HG02588 (cell line): ENCODE data around the gene PARVB.

Source experiments
- ATAC-seq: cut with Tn5 transposase; IDR thresholded peaks from one replicate; pipeline ENCODE4 v1.9.1; 2021; ENCODE audit warnings: mild to moderate bottlenecking, moderate library complexity; ENCODE audit not compliant: unreplicated experiment

PARVB gene

DNA sequence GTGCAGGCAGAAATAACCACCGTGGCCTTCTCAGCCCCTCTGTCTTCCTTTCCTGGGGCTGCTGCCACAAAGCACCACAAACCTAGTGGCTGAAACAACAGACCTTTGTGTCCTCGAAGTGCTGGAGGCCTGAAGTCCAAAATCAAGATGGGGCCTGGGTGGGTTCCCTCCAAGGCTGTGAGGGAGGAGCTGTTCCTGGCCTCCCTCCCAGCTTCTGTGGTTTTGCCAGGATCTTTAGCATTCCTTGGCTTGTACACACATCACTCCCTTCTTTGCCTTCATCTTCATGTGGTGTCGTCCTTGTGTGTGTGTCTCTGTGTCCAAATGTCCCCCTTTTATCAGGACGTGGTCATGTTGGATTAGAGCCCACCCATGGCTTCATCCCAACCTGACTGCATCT, 127.6 kb downstream of the PARVB start:
- ATAC-seq: no peak

DNA sequence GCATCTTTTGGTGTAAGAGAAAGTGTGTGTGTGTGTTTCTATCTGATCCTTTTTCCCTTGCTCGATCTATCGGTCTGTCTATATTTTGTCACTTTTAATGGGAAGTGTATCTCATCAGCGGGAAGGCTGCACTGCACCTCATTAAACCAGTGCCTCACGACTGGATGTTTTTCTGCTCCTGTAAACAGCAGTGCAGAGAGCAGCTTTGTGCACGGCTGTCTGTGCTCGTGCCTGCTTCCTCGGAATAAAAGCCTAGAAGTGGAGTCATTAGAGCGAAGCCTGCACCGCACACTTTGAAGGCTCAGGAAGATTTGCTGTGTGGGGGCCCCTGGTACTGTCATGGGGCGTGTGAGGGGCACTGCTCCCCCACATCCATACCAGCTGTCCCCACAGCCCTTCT, 129.6 kb downstream of the PARVB start:
- no peak for ATAC-seq

DNA sequence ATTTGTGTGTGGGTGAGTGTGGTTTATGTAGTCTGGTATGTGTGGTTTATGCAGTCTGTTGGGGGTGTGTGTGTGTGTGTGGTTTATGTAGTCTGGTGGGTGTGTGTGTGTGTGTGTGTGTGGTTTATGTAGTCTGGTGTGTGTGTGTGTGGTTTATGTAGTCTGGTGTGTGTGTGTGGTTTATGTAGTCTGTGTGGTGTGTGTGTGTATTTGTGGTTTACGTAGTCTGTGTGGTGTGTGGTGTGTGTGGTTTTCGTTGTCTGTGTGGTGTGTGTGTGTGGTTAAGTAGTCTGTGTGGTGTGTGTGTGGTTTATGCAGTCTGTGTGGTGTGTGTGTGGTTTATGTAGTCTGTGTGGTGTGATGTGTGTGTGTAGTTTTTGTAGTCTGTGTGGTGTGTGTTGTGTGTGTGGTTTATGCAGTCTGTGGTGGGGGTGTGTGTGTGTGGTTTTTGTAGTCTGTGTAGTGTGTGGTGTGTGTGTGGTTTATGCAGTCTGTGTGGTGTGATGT, 130.4 kb downstream of the PARVB start:
- ATAC-seq: no peak

DNA sequence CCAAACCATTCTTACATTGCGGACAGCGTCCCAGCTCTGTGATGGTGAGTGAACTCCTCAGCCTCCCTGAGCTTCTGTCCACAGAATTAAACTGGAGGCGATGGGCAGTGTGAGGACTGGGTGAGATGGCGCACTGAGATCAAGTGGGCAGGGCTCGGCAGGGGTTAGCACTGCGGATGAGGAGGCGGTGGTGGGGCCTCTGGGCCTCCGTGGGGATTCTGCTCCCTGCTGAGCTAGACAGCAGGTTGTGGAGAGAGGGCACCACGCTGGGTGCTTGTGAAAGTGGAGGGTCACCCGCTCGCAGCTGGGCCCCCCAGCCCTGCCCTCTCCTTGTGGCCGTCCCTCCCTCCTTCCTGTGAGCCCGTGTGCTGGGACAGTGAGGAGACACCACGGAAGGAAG, 131.0 kb downstream of the PARVB start:
- ATAC-seq: no peak

DNA sequence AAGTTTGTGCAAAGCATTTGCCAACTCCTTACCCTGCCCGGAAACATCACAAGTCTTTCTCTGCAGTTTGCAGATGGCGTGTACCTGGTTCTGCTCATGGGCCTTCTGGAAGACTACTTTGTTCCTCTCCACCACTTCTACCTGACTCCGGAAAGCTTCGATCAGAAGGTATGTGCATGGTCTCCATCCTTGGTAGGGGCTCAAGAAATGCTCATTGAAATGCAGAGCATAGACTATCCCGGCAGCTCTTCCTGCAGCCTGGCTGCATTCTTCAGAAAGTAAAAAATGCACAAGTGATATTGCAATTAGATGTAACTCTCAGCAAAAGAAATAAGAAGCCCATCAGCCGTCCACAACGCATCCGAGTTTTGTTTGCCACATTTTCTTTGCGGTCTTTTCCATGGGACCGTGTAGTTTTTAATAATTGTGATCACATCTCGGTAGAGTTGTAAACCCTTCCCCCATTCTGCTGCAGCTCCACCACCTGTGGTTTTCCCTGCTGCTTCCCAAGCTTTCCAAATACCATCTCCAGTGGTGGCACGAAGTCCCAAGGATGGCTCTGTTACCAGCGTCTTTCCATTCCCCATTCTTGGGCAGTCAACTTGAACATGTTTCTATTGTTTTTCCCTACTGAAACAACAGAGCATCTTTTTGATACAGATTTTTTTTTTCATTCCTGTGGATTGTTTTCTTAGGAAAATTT, 134.0 kb downstream of the PARVB start:
- no peak for ATAC-seq

DNA sequence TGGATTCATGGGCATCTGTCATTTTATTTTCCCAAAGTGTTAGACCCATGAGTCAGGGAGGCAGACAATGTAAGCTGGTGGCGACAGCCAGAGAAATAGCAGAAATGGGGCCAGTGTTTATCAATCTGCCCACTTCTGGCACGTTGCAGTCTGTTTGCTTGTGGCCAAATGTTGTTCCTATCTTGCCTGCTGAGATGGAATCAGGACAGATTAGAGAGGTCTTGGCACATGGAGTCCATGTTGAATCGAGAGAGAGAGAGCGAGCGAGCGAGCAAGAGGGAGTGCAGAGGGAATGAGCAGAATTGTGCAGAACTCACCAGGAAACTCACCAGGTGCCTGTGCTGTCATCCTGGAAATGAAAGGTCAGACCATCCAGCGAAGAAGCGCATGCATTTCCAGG, 134.7 kb downstream of the PARVB start:
- no peak for ATAC-seq

DNA sequence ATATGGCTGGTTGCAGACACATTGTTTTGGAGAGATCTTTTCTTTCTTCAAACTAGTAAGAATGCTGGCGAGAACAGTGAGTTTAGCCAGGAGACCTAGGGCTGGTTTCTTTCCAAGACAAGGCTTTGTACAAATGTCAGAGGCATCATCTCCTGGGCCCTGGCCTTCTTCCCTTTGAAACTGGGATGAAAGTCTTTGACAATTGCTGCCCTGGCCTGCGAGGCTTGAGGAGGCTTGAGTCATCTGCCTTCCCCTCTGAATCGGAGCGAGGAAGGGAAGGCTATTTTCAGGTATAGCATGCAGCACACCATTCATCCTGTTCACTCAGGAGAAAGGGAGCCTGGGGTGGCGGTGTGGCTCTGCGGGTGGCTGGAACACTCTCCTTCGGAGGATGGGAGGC, 135.1 kb downstream of the PARVB start:
- ATAC-seq: no peak

DNA sequence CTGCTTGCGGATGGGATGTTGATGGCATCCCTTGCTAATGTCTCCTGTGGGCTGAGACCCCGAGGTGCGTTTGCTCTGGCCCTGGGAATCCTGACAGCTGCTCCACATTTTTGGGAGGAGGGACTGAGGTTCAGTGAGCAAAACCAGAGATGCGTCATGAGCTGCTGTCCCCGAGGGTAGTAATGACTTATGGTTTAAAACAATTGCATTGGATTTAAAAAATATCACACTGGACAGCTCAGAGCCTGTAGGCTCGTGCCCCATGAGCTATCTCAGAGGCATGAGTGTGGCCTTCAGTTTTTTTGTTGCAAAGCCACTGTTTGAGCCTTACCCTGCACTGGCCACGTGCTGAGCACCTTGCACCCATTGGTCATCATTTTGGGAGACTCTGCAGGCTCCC, 135.7 kb downstream of the PARVB start:
- no peak for ATAC-seq

DNA sequence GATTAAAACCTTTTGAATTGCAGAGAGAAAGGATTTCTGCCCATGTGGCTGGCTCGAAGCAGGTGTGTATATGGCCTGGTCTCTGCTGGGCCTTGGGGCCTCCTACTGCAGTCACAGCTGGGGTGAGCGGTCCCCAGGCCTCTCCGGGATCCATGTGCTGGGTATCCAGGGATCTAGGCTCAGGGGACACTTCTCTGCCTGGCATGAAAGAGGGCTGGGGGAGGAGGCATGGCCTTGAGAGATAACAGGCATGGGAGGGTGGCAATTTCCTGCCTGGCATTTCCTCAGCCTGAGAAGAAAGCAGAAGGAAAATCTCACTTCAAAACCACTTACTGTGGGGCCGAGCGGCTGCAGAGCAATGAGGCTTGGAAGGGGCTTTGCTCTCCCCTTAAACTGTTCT, 136.3 kb downstream of the PARVB start:
- no peak for ATAC-seq

DNA sequence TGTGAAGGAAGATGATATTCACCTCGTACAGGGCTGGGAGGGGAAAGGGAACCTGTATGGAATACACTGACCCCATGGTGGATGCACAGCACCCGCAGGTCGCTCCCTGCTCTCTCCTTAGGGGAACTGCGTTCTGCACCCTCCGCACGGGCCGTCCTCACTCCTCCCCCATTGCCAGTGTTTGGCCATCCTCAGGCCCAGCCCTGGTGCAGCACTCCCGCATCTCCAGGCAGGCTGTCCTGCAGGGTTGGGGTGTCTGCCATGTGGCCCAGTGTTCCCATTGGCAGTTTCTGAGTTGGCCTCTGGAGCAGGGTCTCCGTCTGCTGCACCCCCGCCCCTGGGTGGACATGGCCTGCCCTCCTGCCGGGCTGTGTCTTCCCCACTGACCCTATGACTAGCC, 137.6 kb downstream of the PARVB start:
- ATAC-seq: no peak

DNA sequence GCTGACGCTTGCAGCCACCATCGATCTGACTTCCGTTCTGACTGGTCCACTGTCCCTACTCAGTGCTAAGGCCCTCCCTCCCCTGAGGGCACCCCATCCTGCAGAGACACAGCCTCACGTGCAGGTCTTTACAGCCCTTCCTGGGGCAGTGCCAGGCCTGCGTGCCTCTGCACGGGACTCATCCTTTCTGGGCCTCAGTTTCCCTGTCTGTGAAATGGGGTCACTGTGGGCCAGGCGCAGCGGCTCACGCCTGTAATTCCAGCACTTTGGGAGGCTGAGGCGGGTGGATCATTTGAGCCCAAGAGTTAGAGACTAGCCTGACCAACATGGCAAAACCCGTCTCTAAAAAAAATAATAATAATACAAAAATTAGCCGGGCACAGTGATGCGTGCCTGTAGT, 138.9 kb downstream of the PARVB start:
- no peak for ATAC-seq

DNA sequence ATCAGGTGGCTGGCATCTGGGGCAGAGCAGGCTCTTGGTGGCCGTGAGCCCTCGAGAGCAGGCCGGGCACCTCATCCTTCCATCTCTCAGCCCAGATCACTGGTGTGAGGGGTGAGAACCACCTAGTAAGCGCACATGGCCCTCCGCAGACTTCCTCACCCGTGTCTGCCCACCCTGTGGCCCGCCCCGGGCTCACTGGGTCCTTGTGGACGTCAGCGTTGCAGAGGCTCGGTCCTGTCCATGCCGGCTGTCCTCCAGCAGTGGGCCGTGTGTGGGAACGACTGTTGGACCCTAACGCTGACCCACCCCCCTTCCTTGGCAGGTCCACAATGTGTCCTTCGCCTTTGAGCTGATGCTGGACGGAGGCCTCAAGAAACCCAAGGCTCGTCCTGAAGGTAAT, 139.4 kb downstream of the PARVB start:
- no peak for ATAC-seq

DNA sequence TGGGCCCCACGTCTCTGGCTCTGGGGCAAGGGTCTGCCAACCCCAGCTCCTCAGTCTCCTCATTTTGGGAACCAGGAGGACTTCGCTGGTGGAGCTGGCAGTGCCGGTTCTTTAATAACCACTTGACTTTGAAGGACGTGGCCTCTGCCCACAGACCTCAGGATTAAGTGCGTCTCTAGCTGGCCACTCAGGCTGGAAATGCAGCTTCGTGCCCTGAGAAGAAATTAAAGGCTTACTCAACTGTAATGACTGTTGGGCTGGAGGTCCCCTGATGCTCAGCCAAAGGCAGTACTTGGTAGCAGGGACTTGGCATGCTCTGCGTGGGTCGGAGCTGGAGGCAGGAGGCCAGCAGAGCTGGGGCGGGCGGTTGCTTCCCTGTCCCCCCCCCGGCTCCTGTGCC, 139.9 kb downstream of the PARVB start:
- no peak for ATAC-seq

DNA sequence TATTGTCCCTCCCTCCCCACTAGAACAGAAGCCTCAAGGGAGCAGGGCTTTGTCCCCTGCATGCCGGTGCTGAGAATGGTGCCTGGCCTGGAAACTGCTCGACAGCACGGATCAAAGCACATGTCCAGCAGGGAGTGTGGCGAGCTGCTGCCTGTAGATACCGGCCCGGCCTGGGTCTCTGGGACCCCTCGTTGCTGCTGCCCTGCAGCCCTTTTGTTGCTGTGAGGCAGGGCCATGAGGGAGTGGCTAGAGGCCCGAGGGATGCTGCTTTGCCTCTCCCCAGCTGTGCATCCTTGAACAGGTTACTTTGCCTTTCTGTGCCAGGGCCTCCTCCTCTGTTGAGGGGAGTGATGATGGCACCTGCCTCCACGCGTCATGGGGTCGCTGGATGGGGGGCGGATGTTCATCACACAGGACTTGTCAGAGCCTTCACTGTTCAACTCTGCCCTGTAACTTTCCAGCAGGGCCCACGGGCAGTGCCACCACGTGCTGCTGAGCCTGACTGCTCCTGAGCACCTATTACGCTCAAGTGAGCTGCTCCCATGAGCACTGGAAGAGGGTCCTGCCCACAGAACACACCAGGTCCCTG, 141.3 kb downstream of the PARVB start:
- ATAC-seq: no peak

DNA sequence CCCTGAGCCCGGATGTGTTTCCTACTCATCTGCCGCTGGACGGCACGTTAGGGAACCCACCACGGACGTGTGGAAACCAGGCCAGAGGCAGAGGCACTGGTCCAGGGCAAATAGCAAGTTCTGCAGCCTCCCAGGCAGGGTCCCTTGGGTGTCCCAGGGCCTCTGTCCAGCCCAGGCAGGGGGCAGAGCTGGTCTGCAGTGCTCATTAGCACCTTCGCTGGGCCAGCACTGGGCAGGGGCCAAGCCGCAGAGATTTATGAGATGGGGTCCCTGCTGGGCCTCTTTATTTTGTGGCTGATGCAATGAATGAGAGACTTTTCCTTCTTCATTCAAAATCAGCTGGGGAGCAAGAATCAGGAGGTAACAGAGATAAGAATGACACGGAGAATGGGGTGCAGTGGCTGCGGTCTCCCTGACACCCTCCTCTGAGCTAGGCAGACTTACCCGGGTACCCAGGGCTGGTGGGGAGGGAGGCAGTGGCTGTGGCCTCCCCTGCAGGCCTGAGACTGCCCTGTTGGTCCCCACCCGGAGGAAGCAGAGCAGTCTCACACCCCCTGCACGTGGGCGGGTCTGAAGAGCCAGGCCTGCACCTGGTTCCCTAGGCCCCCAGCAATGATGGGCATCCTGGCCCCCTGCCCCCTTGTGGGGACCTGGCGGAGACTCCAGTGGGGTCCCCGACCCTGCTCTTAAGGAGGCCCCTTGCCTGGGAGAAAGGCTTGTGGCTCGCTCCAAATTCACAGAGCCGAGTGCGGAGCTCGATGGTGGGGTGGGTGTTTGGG, 142.6 kb downstream of the PARVB start:
- ATAC-seq: no peak

DNA sequence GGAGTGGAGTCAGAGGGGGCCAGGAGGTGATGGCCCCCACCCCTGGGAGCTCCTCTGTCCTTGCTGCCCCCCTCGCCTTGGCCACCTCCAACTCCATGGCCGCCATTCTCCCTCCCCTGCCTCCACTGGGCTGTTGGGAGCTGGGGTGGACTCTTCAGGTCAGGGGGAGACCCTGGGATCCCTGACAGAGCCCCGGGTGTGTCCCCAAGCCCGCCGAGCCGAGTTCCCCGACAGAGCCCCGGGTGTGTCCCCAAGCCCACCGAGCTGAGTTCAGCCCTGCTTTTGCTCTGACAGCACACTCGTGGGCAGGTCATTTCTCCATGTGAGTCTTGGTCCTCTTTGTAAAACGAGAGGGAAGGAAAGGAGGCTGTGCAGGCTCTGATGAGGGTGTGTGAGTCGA, 143.4 kb downstream of the PARVB start:
- ATAC-seq: no peak

DNA sequence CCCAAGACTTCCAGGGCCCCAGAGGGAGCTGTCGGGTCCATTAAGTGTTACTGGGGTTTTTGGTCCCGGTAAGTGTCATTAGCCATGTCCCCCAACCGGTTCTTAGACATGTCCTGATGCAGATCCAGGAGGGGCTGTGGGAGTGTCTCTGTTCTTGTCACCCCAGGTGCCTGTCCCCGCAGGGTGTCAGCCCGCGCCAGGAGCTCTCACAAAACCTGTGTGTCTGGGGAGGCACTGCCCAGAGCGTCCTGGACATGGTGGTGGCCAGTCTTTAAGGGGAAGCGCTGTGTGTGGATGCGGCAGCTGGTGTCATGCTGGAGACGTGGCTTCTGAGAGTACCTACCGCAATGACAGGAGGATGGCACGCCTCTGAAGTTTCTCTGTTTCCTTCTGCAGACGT, 144.1 kb downstream of the PARVB start:
- ATAC-seq: no peak

DNA sequence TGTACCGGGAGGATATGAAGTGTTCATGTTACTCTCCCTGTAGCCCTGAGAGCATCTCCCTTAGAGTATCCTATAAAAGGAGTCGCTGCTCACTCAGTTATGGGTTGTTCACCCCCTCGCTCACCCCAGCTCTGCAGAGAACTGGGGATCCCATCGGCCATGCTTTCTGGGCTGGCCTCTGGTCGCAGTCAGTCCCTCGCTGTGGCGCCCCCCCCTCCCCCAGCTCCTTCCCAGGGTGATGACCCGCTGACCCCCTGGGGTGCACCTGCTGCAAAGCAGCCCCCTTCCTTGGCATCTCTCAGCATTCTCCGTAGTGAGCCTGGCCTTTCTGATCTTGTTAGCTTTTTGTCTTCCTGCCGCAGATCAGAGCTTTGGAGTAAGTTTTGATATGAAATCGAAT, 146.4 kb downstream of the PARVB start:
- ATAC-seq: no peak

DNA sequence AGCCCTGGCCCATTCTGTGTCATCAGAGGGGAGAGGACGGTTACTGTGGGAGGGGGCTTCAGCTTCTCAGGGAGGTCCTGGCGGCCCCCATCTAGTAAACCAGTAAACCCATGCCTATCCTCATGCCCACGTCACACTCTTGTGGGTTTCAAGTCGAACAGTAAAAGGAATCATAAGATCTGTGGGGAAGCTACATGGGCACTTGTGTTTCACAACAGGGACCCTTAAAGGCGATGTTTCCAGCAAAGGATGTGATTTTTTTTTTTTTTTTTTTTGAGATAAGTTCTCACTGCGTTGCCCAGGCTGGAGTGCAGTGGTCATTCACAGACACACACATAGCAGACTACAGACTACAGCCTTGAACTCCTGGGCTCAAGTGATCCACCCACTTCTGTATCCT, 147.5 kb downstream of the PARVB start:
- ATAC-seq: no peak

DNA sequence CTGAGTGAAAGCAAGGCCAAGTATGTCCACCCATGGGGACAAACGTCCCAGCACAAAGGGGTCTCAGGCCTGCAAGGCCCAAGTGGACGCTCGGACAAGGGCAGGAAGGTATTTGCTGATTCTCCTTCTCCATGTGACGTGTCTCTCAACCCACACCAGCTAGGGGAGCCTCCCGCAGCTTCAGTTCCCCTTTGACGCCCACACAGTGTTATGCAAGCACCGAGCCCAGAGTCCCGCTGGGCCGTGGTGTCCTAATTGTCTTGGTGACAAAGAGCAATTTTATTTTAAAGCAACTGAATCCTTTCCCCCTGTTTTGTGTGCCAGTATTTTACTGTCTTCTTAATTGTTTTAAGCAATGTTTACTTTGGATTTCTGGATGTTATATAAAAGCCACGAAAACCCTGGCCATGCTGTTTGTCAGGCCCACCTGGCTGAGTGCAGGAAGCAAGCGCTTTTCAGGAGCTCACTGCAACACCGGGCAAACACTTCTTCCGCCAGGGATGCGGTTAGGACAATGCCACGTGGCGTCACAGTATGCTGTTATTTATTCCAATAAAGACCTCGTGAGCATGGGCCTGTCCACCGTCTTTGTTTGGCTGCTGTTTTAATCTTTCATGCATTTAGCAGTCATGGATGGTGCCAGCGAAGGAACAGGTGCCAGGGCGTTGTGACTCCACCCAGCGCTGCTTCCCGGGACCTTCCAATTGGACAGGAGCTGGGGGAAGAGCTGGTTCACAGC, 148.4 kb downstream of the PARVB start:
- peak; percentile 68 for ATAC-seq

DNA sequence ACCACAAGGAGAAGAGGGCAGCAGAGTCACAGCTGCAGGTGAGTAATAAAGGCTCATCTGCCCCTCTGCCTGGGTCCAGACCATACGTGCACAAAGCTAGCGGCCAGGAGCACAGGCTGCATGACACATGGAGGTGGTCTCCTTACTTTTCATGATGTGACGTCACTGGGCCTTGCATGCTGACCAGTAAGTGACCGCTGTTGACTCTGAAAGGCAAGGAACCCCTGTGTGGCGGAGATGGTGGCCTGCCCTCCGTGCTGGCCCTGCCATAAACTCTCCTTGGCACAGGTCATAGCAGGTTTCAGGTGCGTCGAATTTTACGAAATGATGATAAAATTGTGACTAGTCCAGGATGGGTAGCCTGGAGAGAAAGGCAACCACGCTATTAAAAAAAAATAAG, 149.1 kb downstream of the PARVB start:
- no peak for ATAC-seq
